NOMO-1 treated with dmso at 0.1 percent for 144 hours (cell line): ENCODE data around the gene SERPINI1.
"Not testable (repeated sequence)": the region's sequence is repeated elsewhere in the genome, so short reads cannot be mapped to it uniquely, and the experiment has no call there.

Experiments
- DNase-seq: peaks from one replicate; lab custom pipeline; 2025; ENCODE audit not compliant: unreplicated experiment; lab: John Stamatoyannopoulos, UW

SERPINI1 gene

GRCh38 chr3:167783781-167784180 is 48.3 kb downstream of the SERPINI1 start:
- no peak for DNase-seq

- DNase-seq, result no peak
These were observed 50.3 kb downstream of the SERPINI1 start for GRCh38 chr3:167785790-167786189.

- no peak for DNase-seq
These were observed 51.9 kb downstream of the SERPINI1 start for GRCh38 chr3:167787440-167787839.

- DNase-seq, result no peak
These were observed 62.9 kb downstream of the SERPINI1 start for GRCh38 chr3:167798443-167798842.

GRCh38 chr3:167808910-167809309 is 73.4 kb downstream of the SERPINI1 start:
- no peak for DNase-seq

GRCh38 chr3:167810236-167810635 is 74.7 kb downstream of the SERPINI1 start:
- DNase-seq, result no peak

- no peak for DNase-seq
These were observed 75.5 kb downstream of the SERPINI1 start for GRCh38 chr3:167811031-167811430.

GRCh38 chr3:167813169-167814123 is 77.9 kb downstream of the SERPINI1 start:
- DNase-seq, result no peak

GRCh38 chr3:167814441-167814951 is 79.0 kb downstream of the SERPINI1 start:
- DNase-seq, result no peak

GRCh38 chr3:167816953-167817352 is 81.4 kb downstream of the SERPINI1 start:
- no peak for DNase-seq

- no peak for DNase-seq
These were observed 84.8 kb downstream of the SERPINI1 start for GRCh38 chr3:167820102-167820865.

- no peak for DNase-seq
These were observed 85.8 kb downstream of the SERPINI1 start for GRCh38 chr3:167821248-167821805.

- DNase-seq, result no peak
These were observed 88.2 kb downstream of the SERPINI1 start for GRCh38 chr3:167823738-167824137.

- DNase-seq, result not testable (repeated sequence)
These were observed 92.1 kb downstream of the SERPINI1 start for GRCh38 chr3:167827588-167827987.

- no peak for DNase-seq
These were observed 93.5 kb downstream of the SERPINI1 start for GRCh38 chr3:167829071-167829470.

GRCh38 chr3:167830007-167830406 is 94.5 kb downstream of the SERPINI1 start:
- no peak for DNase-seq

GRCh38 chr3:167835359-167835758 is 99.8 kb downstream of the SERPINI1 start:
- DNase-seq, result no peak

GRCh38 chr3:167835953-167836352 is 100.4 kb downstream of the SERPINI1 start:
- DNase-seq, result peak; percentile 36

GRCh38 chr3:167837466-167837865 is 101.9 kb downstream of the SERPINI1 start:
- DNase-seq, result peak; percentile 34

- no peak for DNase-seq
These were observed 104.1 kb downstream of the SERPINI1 start for GRCh38 chr3:167839460-167840134.

GRCh38 chr3:167840247-167840646 is 104.7 kb downstream of the SERPINI1 start:
- DNase-seq, result no peak
